ENCODE results near the gene KAZALD1.
"Not testable (repeated sequence)": the region's sequence is repeated elsewhere in the genome, so short reads cannot be mapped to it uniquely, and the experiment has no call there.

KAZALD1 gene

DNA sequence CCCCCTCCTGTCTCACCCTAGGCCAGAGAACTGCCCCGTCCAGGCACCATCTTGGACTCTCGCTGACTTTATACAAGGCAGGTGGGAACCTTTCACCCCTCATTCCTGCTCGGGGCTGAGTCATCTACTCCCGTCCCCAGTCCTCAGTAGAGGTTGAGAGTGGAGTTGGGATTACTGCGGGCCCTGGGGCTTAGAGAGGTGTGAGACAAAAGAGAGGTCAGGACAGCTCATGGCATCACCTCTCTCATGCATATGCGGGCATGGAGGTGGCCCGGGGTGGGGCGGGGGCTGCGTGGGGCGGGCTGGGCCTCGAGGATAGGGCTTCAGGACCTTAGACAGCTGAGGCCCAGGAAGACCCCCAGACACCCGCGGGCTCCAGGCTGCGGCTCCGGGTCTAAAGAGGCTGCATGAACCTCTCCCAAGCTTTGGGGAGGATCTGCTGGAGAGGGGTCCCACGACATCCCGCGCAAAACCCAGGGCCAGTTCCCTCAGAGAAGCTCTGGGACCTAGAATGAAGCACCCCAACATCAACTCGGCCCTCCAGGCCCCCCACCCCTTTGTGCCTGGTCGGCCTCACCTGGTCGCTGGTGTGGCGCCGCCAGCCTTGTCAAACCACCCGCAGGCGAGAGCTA is 31.2 kb upstream of the KAZALD1 start:
- no peak for DNase-seq

DNA sequence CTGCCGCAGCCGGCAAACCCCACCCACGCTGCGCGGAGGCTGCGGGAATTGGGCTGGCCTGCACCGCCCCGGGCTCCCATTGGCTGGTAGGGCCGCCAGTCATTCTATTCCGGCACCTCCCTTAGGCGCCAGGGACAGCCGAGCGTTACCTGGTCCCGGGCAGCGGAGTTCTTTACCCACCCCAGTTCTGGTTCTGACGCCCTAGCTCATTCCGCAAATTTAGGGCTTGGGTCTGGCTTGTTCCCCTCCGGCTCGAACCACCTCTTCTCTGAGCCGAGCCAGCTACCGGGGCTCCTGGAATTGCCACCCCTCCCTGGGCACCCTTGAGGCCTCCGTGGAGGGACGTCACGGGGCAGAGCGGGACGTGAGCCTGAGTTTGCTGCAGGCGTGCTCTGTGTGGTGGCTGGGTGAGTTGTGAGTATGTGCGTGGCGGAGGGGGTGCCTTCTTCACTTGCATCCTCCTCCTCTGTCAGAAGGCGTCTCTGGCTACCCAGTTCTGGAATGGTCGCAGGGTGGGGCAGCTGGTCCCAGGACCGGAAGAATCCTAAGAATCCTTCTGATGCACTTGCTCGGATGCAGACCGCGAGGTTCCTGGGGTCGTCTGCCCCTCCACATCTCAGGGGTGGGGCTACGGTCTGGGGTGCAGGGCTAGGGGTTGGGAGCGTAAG is 30.5 kb upstream of the KAZALD1 start, which contains the start of the genes PDZD7 and SFXN3:
Gene PDZD7, minus strand, starts transcription at position 2 of the 668 bp plus-strand sequence. CDS start 910 bp downstream, outside the sequence.
Gene SFXN3, plus strand, starts transcription at position 107 of the 668 bp plus-strand sequence. CDS start 3,461 bp downstream, outside the sequence.
- DNase-seq, result peak; percentile 97 to 98

DNA sequence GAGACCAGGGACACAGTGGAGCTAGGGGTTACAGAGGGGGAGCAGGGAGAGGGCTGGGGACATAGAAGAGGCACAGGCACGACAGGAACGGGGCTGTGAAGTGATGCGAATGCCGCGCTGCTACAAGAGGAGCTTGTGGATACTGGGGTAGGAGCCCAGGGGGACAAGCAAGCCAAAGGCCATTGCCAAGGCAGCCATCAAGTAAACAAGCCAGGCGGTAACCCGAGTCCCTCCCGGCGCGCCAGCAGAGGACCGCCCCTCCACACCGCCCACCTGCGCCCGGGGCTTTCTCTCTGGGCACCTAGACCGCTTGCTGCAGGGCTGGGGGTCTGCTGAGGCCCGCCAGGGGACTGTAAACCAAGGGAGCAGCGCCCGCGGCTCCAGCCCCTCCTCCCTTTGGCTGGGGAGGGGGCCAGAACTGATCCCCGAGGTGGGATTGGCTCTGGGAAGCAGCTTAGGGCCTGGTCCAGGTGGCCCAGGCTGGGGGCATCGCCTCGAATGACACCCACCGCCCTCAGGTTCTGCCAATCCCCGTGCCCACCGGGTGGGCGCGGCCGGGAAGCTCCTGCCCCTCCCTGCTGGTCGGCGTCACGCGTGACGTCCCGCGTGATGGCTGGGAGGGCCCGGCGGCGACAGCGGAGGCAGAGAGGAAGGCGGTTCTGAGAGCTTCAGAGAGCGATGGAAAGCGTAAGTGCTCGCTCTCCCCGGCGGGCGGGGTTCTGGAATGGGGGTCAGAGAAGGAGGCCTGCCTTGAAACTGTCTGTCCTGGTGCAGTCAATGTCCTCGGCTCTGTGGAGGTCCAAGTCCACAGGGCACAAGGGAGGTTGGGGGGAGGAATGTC is 29.8 kb upstream of the KAZALD1 start:
- DNase-seq, result peak; percentile 74 to 80

DNA sequence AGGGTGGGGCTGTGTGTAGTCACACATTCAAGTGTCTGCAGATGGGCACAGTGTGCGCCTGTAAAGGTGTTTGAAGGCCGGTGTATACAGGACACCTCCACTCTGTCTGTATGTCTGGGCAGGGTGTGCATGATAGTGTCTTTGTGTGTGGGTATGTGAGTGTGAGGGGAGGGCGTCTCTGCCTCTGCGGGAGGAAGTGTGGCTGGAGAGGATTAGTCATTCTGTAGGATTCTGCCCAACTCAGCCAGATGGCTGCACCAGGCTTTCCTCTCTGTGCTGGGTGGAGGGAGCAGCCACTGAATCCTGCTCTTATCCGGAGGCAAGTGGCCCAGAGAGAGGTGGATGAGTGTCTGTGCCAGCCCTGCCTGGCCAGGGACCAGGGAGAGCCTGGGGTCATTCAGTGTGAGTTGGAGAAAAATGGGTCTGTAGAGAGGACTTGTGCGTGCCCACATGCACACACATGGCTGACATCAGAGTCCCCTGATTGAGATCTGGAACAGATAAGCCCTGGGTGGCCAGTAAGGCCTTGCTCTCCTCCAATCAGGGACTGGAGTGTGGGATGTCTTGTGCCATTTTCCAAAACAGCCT is 29.1 kb upstream of the KAZALD1 start:
- peak; percentile 77 to 80 for DNase-seq

DNA sequence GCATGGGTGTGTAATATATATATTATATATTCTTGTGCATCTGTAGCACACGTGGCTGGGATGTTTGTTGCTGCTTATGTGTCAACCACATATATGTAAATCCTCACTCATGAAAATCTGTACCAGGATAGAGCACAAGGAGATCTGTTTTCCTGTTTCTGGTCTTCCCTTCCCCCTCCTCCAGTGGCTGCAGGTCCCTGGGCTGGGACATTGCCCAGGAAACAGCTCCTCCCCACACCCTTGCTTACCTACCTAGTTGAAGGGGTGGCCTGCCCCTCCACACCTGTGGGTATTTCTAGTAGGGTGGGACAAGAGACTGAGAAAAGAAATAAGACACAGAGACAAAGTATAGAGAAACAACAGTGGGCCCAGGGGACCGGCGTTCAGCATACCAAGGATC is 28.5 kb upstream of the KAZALD1 start:
- DNase-seq, result no peak

DNA sequence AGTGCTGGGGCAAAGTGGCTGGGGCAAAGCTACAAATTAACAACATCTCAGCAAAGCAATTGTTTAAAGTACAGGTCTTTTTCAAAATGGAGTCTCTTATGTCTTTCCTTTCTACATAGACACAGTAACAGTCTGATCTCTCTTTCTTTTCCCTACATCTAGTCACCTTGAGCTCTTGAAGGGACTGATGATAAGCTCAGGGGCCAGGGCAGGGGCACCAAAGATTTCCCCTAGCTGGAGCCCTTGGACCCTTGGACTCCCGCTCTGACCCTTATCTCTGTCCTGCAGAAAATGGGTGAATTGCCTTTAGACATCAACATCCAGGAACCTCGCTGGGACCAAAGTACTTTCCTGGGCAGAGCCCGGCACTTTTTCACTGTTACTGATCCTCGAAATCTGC is 27.4 kb upstream of the KAZALD1 start:
- DNase-seq, result not testable (repeated sequence)

DNA sequence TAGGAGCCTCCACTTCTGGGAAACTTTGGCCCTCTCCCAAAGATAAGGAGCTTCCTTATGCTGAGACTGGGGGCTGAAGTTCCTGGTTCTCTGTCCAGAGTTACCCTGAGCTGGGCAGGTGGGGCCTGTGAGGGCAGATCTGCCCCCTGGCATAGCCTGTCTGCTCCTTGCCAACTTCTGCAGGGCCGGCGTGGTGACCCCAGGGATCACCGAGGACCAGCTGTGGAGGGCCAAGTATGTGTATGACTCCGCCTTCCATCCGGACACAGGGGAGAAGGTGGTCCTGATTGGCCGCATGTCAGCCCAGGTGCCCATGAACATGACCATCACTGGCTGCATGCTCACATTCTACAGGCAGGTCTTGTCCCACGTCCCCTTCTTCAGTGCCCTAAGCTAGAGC is 26.5 kb upstream of the KAZALD1 start:
- no peak for DNase-seq

DNA sequence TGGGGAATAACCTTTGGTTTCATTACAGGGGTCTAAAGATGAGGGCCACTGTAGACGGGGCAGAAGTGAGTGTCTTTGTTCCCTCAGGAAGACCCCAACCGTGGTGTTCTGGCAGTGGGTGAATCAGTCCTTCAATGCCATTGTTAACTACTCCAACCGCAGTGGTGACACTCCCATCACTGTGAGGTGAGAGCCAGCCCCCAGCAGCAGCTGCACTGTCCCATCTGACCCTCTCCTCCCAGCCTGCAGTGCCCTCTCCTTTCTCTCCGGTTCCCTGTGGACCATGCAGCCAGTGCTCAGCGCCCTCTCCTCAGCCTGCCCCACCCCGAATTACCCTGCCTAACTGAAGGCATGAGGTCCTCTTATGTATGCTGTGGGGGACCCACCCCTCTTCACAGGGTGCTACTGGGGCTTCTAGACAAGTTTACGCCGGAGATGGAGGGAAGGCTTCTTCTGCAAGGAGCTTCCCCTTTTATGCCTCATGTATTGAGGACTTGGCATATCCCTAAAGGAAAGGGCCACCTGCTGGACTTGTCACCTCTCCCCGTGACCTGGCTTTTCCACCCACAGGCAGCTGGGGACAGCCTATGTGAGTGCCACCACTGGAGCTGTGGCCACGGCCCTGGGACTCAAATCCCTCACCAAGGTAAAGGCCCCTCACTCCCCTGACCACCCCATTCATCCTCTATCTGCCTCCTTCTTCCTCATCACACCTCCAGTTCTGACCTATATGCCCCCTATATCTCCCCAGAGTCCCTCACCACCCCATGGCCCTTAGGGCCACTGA is 25.7 kb upstream of the KAZALD1 start:
- DNase-seq, result no peak

DNA sequence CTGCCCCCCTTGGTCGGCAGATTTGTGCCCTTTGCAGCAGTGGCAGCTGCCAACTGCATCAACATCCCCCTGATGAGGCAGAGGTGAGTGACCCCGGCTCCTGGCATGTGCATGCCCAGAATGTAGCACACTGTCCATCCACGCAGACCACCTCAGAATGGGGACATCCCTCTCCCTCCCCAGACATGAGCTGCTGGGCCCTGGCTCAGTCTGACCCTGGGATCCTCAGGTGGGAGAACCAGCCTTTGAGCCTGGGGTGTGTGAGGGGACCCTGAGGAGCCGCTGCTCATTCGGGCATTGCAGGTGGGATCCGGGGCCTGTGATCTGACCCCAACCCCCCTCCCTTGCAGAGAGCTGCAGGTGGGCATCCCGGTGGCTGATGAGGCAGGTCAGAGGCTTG is 25.1 kb upstream of the KAZALD1 start:
- no peak for DNase-seq

DNA sequence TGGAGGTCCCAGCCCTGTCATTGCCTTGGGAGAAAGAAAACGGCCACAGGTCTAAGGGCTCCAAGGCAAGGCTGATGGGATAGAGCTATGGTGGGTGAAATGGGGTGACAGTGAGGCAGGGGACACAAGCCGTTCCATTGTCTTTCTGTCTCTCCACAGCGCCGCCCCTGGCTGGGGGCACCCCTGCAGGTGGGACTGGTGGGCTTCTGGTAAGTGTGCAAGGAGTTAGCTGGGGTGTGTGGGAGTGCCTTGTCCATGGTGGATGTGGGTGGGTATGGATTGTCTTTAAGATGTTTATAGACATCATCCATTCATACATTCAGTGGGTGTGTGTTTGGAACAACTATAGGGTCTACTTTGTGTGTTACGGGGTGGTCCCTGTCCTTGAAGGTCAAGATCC is 23.3 kb upstream of the KAZALD1 start:
- DNase-seq, result no peak

DNA sequence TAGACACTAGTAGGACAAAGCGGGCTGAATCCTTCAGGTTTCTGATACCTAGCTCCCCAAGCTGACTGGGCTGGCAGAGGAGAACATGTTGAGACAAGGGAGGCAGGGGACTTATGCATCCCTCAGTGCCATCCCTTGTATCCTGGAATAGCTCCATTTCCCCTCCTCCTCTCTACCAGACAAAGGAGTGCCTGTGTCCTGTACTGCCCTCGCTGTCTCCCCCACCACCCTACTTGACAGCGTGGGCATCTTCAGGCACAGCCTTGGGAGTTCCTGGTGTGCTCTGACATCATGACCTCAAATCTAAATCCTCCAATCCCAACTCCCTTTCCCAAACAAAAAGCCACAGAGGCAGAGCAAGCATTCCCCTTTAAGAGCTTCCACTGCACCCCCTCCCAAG is 21.7 kb upstream of the KAZALD1 start:
- no peak for DNase-seq

DNA sequence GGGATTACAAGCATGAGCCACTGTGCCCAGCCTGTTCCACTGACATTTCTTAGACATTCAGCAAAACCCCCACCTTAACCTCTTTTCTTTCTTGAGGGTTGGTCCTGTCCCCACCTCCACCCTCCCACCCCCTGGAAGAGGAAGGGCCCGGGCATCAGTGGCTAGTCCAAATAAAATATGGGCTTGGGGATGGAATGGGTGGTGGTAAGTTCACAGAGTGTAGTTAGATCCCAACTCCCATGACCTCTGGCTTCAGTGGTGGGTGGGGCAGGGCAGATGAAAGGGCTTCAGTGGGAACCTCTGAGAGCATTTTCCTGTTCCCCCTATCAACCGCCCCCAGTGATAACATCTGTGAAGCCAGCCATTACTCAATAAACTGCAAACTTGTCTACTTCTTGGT is 20.9 kb upstream of the KAZALD1 start:
- DNase-seq, result no peak

DNA sequence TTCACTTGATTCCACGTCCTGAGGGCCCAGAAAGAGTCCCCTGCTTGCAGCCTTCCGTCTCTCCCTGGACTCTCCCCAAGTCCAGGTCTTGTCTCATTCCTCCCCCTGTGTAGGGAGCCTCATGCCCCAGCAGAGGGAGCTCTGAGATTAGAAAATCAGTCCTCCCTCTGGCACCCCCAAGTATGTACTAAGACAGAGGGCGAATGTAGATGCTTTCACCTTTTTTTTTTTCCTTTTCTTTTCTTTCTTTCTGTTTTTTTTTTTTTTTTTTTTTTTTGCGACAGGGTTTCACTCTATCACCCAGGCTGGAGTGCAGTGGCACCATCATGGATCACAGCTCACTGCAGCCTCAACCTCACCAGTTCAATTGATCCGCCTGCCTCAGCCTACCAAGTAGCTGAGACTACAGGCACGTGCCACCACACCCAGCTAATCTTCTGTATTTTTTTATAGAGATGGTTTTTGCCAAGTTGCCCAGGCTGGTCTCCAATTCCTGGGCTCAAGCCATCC is 20.5 kb upstream of the KAZALD1 start:
- peak; percentile 80 to 82 for DNase-seq

DNA sequence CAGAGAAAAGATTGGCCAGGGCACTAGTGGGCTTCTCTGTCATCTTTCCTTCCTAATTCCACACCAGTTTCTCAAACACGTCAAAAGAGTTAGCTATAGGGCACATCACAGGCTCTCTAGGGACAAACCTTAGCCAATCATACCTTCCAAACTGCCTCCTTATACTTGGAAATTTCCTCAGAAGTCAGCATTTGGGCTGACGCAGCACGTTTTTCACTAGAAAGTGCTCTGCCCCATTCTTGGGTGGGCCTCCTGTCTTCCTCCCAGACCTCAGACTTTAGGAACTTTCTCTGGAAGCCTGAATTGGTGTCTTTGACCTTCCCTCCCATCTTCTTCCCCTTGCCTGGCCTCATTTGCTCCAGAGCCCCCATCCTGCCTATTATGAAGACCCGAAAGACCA is 19.7 kb upstream of the KAZALD1 start:
- DNase-seq, result no peak

DNA sequence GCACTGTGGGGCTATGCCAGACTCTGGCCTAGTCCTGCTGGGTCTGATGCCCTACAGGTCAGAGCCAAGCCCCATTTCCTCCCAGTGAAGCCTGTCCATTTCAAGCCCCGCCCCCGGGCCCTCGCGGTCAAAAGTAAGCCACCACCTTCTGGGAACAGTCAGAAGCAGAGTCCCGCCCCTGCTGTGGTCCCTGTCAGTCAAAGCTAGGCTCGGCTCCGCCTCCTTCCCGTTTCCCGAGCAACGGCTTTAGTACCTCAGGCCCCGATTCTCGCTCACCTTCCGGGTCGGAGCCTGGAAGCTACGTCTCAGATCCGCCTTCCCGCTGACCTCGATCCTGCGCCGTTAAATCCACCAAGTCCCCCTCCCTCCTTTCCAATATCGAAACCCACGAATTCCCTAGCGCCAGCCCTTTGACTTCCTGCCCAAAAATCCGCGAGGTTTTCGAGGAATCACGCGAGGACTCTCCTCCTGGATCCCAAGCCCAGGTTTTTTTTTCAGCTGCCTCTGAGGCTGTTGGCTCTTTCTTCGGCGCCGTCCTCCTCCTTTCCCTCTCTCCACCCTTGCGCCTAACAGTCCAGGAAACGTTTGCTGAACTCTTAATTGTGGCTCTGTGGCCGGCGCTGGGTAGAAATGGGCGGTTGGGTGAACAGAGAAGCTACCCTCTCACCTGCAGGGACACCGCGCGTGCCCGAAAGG is 19.0 kb upstream of the KAZALD1 start:
- DNase-seq, result peak; percentile 95 to 96

DNA sequence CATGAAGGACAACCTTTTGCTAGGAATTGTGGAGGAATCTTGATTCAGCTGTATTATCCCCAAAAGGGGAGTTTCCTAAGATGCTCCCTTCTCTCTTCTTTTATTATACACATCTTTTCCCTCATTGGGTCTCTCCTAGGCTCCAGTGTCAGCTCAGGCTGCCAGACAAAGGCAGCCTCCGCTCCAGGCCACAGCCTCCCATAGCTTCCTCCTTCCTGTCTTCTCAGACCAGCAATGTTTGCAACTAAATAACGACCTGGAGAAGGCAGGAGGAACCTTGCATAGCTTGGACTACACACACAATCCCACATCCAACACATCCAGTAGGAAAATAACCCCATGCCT is 18.5 kb upstream of the KAZALD1 start:
- no peak for DNase-seq

DNA sequence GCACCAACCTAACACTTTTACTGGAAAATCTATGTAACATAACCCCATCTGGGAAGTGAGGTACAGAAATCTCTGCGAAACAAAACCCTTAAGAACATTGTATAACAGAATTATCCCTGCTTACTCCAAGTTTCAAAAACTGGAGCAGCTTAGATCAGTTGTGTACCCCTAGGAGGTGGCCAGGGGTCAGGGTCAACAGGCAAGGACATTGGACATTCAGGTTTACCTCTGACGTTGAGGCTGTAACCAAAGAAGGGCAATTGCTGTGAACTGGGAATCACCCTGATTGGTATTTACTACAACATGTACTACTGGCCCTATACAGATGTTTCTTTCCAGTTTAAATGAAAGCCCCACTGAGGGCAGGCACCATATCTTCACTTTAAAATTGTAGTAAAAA is 17.7 kb upstream of the KAZALD1 start:
- no peak for DNase-seq

DNA sequence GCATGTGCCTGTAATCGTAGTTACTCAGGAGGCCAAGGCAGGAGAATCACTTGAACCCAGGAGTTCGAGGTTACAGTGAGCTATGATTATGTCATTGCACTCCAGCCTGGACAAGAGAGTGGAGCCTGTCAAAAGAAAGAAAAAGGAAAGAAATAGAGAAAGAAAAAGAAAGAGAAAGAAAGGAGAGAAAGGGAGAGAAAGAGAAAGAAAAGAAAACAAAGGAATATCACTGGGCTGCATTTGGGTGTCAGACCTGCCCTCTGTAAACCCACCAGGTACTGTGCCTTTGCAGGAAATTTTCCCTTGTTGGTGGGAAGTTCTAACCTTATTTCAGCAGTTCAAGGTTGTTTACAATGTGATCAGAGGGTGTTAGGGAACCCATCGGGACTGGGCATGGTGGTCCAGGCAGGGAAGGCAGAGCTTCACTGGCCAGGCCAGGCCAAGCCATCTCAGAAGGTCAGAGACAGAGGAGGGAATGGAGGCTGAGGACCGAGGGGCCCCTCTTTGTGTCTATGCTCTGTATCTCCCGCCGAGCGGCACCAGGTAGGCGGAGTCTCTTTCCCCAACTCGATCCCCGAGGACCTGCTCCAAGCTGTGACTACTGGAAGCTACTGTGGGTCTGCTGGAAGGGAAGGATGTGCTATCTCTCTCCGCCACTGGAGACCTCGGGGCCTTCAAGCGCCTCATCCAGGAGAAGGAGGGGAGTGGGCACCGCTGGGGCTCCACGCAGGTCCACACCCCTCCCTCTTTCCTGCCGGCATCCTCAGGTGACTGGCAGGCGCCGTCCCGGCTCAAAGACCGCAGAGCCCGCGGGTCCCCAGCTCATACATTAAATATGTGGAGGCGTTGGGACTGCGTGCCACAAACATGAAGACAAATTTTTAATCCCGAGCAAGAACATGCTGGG is 15.2 kb upstream of the KAZALD1 start:
- no peak for DNase-seq

DNA sequence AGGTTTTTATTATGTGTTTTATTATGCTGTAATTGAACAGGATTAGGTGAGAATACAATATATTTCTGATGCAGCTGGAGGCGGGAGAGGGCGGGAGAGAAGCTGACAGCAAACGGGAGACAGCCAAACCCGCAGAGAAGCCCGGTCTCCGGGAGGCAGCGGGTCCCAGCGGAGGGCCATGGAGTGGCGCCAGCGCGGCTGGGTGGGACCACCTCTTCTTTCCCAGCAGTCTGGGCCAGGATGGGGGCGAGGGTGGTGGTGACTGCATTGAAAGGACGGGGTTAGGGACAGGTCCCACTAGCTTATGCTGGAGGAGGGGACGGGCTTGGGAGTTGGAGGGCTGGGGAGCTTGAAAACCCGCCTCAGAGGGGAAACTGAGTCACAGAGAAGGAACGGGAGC is 14.5 kb upstream of the KAZALD1 start:
- DNase-seq, result no peak

All from activated T-cell treated with anti-CD3 and anti-CD28 coated beads, Interleukin-2, amount 50 U/mL, for 48 hours (primary cell).